SK-N-SH (cell line): ENCODE results near the gene PRR16. TPM values are rescaled to one million over a fixed set of nuclear protein-coding genes. Genes with fewer than 3 reads are reported as not detected.

ENCODE experiments used
- CTCF ChIA-PET: fragments of 300-600, 350-600 bp; formaldehyde crosslinking; extraction: SDS; loops from one replicate; lab custom pipeline; 2021; lab: Yijun Ruan, JAX
- POLR2A ChIA-PET: fragments of 350-600 bp; sonication (Branson Sonifier 250); formaldehyde crosslinking; extraction: SDS; loops from one replicate; lab custom pipeline; 2020; ENCODE audit warnings: antibody characterized with exemption, inconsistent platforms; lab: Yijun Ruan, JAX
- DNase-seq: peaks from one replicate; pipeline ENCODE4 v3.0.0; 2012
- H2AFZ ChIP-seq: fragments of 200-600 bp; sonication (generic); 2 replicates; pipeline ENCODE4 v1.8.1; 2016; ENCODE audit warnings: antibody characterized with exemption, mild to moderate bottlenecking, low read depth
- H3F3A ChIP-seq: fragments of 200-600 bp; sonication (generic); replicated peaks from 2 replicates; pipeline ENCODE3; 2016; ENCODE audit warnings: antibody characterized with exemption, mild to moderate bottlenecking; ENCODE audit not compliant: insufficient read depth
- H3K27ac ChIP-seq, 2 experiments: fragments of 200-500 bp in 1 of 2; fragments of 200-600 bp in 1 of 2; sonication (Bioruptor generic) in 1 of 2; sonication (generic), shearing (Covaris generic) in 1 of 2; 2 replicates each; pipeline versions ENCODE4 v1.5.1 to v1.6.1; 2014 to 2016; ENCODE audit warnings: low read depth in 2 of 2, inconsistent platforms in 1 of 2, low read length in 1 of 2, mild to moderate bottlenecking in 1 of 2, mixed read lengths in 1 of 2
- H3K27me3 ChIP-seq: fragments of 200-600 bp; sonication (generic), shearing (Covaris generic); 2 replicates; pipeline ENCODE4 v1.6.1; 2016; ENCODE audit warnings: mixed run types; ENCODE audit not compliant: insufficient read depth
- H3K36me3 ChIP-seq, 2 experiments: fragments of 200-500 bp in 1 of 2; fragments of 200-600 bp in 1 of 2; sonication (Bioruptor generic) in 1 of 2; sonication (generic) in 1 of 2; replicated peaks in 1 of 2; 2 replicates each; pipeline versions ENCODE3 to v1.5.1; 2014 to 2016; ENCODE audit warnings: low read length in 1 of 2, mild to moderate bottlenecking in 1 of 2; ENCODE audit not compliant: insufficient read depth in 2 of 2, control insufficient read depth in 1 of 2
- H3K4me1 ChIP-seq, 2 experiments: fragments of 200-500 bp in 1 of 2; fragments of 200-600 bp in 1 of 2; sonication (Bioruptor generic) in 1 of 2; sonication (generic), shearing (Covaris generic) in 1 of 2; 2 replicates each; pipeline versions ENCODE4 v1.5.1 to v1.6.1; 2014 to 2016; ENCODE audit warnings: low read depth in 1 of 2, low read length in 1 of 2, mixed run types in 1 of 2; ENCODE audit not compliant: insufficient read depth in 2 of 2, control insufficient read depth in 1 of 2
- H3K4me2 ChIP-seq: fragments of 200-600 bp; sonication (generic), shearing (Covaris generic); 2 replicates; pipeline ENCODE4 v1.6.1; 2017; ENCODE audit warnings: mixed run types
- H3K4me3 ChIP-seq, 2 experiments: fragments of 200-500 bp in 1 of 2; fragments of 200-600 bp in 1 of 2; sonication (Bioruptor generic) in 1 of 2; sonication (generic), shearing (Covaris generic) in 1 of 2; 2 replicates each; pipeline versions ENCODE4 v1.5.1 to v1.8.1; 2014 to 2016; ENCODE audit warnings: low read depth in 2 of 2, inconsistent platforms in 1 of 2, low read length in 1 of 2, mild to moderate bottlenecking in 1 of 2, mixed read lengths in 1 of 2, moderate library complexity in 1 of 2
- H3K79me2 ChIP-seq: fragments of 200-600 bp; sonication (generic); 2 replicates; pipeline ENCODE4 v1.8.1; 2017; ENCODE audit warnings: mild to moderate bottlenecking; ENCODE audit not compliant: insufficient read depth
- H3K9ac ChIP-seq: fragments of 200-600 bp; sonication (generic); 2 replicates; pipeline ENCODE4 v1.6.1; 2017; ENCODE audit warnings: mixed run types
- H3K9me2 ChIP-seq: fragments of 200-600 bp; sonication (generic); 2 replicates; pipeline ENCODE4 v1.6.1; 2017; ENCODE audit warnings: mixed run types
- H3K9me3 ChIP-seq: fragments of 200-600 bp; sonication (generic); 2 replicates; pipeline ENCODE4 v1.6.1; 2017; ENCODE audit warnings: mixed run types, mild to moderate bottlenecking, moderate library complexity
- H4K20me1 ChIP-seq: fragments of 200-600 bp; sonication (generic); 2 replicates; pipeline ENCODE4 v1.6.1; 2017; ENCODE audit warnings: mild to moderate bottlenecking, mixed run types; ENCODE audit not compliant: insufficient read depth
- CHD2 ChIP-seq: fragments of 150-350 bp; IDR thresholded peaks from 2 replicates; pipeline ENCODE4 v1.6.1; 2018; ENCODE audit warnings: low read length; ENCODE audit not compliant: partially characterized antibody
- CTCF ChIP-seq: fragments of 200-600 bp; sonication (generic); IDR thresholded peaks from 2 replicates; pipeline ENCODE4 v1.6.1; 2017; ENCODE audit warnings: antibody characterized with exemption, mild to moderate bottlenecking, moderate library complexity
- FOXJ3 ChIP-seq: sonication (generic); formaldehyde crosslinking; IDR thresholded peaks from 2 replicates; pipeline ENCODE4 v1.5.1; 2020; ENCODE audit warnings: mild to moderate bottlenecking, missing genetic modification reagents
- JUND ChIP-seq: IDR thresholded peaks from 2 replicates; pipeline ENCODE4 v1.4.0; 2012
- RAD21 ChIP-seq: IDR thresholded peaks from 2 replicates; pipeline ENCODE4 v1.6.1; 2012; ENCODE audit warnings: mild to moderate bottlenecking, low read length
- RFX5 ChIP-seq: IDR thresholded peaks from 2 replicates; pipeline ENCODE4 v1.6.1; 2012; ENCODE audit warnings: mild to moderate bottlenecking, improper control_type of control experiment, low read length
- TAF1 ChIP-seq: IDR thresholded peaks from 2 replicates; pipeline ENCODE4 v1.6.1; 2012; ENCODE audit warnings: low read depth, mild to moderate bottlenecking, low read length, moderate library complexity, borderline replicate concordance
- WGBS: methylation state at CpG from one replicate; pipeline ENCODE4 v1.1.6; 2017; ENCODE audit warnings: low lambda C conversion rate; 5-methylcytosine and 5-hydroxymethylcytosine counted together
- polyA plus RNA-seq, 3 experiments: library from polyadenylated mRNA; depleted of rRNA; stranded (reverse); fragments of >200 nt; gene quantifications; 2 replicates each; pipeline ENCODE4 v1.2.3, GENCODE V29; 2012
- TF ChIP-seq, protein P1 (sequence below): IDR thresholded peaks from 2 replicates; pipeline ENCODE4 v1.4.0; 2012; ENCODE audit warnings: low read depth
- TF ChIP-seq, protein P2 (sequence below): IDR thresholded peaks from 2 replicates; pipeline ENCODE4; 2012
- TF ChIP-seq, protein P3 (sequence below): IDR thresholded peaks from 2 replicates; pipeline ENCODE4 v1.6.1; 2012; ENCODE audit warnings: mild to moderate bottlenecking, low read depth, low read length, moderate library complexity

Gene PRR16
- polyA plus RNA-seq, 1 of the 3 experiments (the other 2 are of a cell fraction) = 26.7 TPM

DNA sequence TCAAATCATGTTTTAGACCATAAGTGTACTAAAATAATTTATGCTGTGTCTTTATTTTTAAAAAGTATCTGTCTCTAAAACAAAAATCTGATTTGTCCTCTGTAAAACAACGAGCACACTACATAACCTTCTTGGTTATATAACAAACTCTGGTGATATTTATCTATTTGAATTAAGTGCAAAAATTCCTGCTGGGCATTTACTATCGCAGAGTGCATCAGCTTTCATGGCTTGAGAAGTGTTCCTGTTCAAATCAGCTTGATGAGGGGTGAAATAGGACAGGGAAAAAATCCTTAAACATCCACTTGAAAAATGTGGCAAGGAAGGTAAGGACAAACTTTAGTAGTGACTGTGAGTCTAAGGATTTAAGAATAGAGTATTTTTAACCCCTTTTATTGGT, 65.3 kb downstream of the PRR16 start (continued):
- TF ChIP-seq CTCF (no peak), JUND (no peak), CHD2 (peak; percentile 48), TAF1 (no peak)
- TF ChIP-seq, protein P1, sequence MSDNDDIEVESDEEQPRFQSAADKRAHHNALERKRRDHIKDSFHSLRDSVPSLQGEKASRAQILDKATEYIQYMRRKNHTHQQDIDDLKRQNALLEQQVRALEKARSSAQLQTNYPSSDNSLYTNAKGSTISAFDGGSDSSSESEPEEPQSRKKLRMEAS = no peak

DNA sequence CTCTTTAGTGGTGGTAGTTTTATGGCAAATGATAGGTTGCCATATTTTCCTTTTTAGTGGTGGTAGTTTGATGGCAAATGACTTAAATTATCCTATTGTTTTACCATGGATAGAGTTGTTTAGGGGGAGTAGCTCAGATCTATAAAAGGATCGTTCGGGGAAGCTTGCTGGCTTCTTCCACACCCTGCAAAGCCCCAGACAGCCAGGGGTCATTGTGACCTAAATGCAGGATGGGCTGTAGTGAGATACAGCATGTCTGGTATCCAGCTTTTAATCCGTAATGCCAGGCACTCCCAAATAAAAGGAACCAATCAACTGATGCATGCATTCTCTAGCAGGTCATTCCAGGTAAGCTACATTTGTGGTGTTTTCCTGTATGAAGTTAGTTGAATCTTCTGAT, 67.1 kb downstream of the PRR16 start:
- WGBS = 69% methylated on average over 3 of the region's 3 CpGs
- DNase-seq = no peak
- H3K9ac ChIP-seq = no peak overlapping the region
- H3K79me2 ChIP-seq = peaks cover 35% of the 10 kb centered on the region
- no peaks in the 10 kb centered on the region for H3K36me3 ChIP-seq
- peak overlapping the region in 1 of 2 experiments; percentile 71; a peak in 2 of 4 replicates for H3K27ac ChIP-seq
- H4K20me1 ChIP-seq = no peaks in the 10 kb centered on the region
- H3K4me3 ChIP-seq = no peak overlapping the region
- H2AFZ ChIP-seq = no peak overlapping the region
- no peaks in the 10 kb centered on the region for H3K9me2 ChIP-seq
- H3K4me2 ChIP-seq = no peak overlapping the region
- no peaks in the 10 kb centered on the region for H3K27me3 ChIP-seq
- TF ChIP-seq, protein P1 = no peak
- TF ChIP-seq RAD21 = peak; percentile 30
- H3F3A ChIP-seq = peaks cover 9% of the 10 kb centered on the region
- CTCF ChIA-PET = interaction anchor here (0.7 to 1.4 kb wide), 5 partner anchors 11 to 1419 kb away, joined by 3 to 4 read pairs (median 3); no protein-coding TSS in a partner anchor
- POLR2A ChIA-PET = no interaction called here
- H3K4me1 ChIP-seq = peaks cover 0 to 17% of the 10 kb centered on the region in 2 experiments; a peak in 2 of 4 replicates
- no peaks in the 10 kb centered on the region for H3K9me3 ChIP-seq

DNA sequence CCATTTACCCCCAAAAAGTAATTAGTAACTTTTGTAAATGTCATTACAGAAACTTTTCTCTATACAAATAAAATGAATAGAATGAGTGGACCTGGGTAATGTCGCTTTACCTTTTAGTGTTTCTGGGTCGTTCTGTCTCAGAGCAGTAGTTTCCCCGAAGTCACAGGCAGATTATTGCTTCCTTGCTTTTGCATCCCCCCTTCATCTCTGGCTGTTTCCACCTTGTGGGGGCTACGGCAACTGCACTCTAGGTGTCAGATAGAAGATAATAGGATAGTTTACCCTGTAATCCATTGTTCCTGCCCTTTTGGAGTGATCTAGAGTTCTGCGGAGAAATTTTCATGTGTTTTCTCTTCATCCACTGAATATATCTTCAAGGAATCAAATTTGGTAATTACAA, 68.7 kb downstream of the PRR16 start:
- Histone ChIP-seq H4K20me1 (no peaks in the 10 kb centered on the region), H3K4me1 (peaks cover 0 to 11% of the 10 kb centered on the region in 2 experiments; a peak in 2 of 4 replicates), H3K27me3 (no peaks in the 10 kb centered on the region), H3F3A (peaks cover 9% of the 10 kb centered on the region), H3K79me2 (peaks cover 47% of the 10 kb centered on the region), H3K4me2 (no peak overlapping the region), H3K36me3 (peaks cover 0 to 6% of the 10 kb centered on the region in 2 experiments), H2AFZ (no peak overlapping the region), H3K4me3 (no peak overlapping the region), H3K9ac (no peak overlapping the region), H3K27ac (no peak overlapping the region), H3K9me2 (no peaks in the 10 kb centered on the region), H3K9me3 (no peaks in the 10 kb centered on the region)
- ChIA-PET CTCF (interaction anchor here (1.5 kb wide), 1 partner anchor 15 kb away, joined by 4 read pairs; no protein-coding TSS in a partner anchor), POLR2A (no interaction called here)
- 90% methylated on average over 5 of the region's 5 CpGs for WGBS
- peak; percentile 38 for TF ChIP-seq CTCF
- TF ChIP-seq FOXJ3 (CRISPR knock-in tag) = no peak
- TF ChIP-seq RAD21 = peak; percentile 38
- TF ChIP-seq RFX5 = no peak
- TF ChIP-seq, protein P2, sequence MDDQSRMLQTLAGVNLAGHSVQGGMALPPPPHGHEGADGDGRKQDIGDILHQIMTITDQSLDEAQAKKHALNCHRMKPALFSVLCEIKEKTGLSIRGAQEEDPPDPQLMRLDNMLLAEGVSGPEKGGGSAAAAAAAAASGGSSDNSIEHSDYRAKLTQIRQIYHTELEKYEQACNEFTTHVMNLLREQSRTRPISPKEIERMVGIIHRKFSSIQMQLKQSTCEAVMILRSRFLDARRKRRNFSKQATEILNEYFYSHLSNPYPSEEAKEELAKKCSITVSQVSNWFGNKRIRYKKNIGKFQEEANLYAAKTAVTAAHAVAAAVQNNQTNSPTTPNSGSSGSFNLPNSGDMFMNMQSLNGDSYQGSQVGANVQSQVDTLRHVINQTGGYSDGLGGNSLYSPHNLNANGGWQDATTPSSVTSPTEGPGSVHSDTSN = no peak
- TF ChIP-seq, protein P3, sequence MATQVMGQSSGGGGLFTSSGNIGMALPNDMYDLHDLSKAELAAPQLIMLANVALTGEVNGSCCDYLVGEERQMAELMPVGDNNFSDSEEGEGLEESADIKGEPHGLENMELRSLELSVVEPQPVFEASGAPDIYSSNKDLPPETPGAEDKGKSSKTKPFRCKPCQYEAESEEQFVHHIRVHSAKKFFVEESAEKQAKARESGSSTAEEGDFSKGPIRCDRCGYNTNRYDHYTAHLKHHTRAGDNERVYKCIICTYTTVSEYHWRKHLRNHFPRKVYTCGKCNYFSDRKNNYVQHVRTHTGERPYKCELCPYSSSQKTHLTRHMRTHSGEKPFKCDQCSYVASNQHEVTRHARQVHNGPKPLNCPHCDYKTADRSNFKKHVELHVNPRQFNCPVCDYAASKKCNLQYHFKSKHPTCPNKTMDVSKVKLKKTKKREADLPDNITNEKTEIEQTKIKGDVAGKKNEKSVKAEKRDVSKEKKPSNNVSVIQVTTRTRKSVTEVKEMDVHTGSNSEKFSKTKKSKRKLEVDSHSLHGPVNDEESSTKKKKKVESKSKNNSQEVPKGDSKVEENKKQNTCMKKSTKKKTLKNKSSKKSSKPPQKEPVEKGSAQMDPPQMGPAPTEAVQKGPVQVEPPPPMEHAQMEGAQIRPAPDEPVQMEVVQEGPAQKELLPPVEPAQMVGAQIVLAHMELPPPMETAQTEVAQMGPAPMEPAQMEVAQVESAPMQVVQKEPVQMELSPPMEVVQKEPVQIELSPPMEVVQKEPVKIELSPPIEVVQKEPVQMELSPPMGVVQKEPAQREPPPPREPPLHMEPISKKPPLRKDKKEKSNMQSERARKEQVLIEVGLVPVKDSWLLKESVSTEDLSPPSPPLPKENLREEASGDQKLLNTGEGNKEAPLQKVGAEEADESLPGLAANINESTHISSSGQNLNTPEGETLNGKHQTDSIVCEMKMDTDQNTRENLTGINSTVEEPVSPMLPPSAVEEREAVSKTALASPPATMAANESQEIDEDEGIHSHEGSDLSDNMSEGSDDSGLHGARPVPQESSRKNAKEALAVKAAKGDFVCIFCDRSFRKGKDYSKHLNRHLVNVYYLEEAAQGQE = no peak
- peak; percentile 25 for DNase-seq
